Cardiac muscle cell (in vitro differentiated cells and primary cell): ENCODE measurements around the gene NBEAL2. TPM values are rescaled to one million over a fixed set of nuclear protein-coding genes. Genes with fewer than 3 reads are reported as not detected.

ENCODE experiments used
- DNase-seq, 2 donors: peaks; one replicate each; pipeline versions ENCODE4 v3.0.0 to v3.0.0-alpha.2; 2010 to 2017; ENCODE audit warnings: low read depth in 1 of 2, low spot score in 1 of 2
- H3K27ac ChIP-seq: fragments of 200-600 bp; sonication (generic); 2 replicates; pipeline ENCODE4 v1.5.1; 2016
- H3K27me3 ChIP-seq: fragments of 200-600 bp; sonication (generic); 2 replicates; pipeline ENCODE4 v1.6.0; 2016; ENCODE audit warnings: control low read depth
- H3K36me3 ChIP-seq: fragments of 200-600 bp; sonication (generic); 2 replicates; pipeline ENCODE4 v1.5.1; 2016; ENCODE audit warnings: control low read depth
- H3K4me1 ChIP-seq: fragments of 200-600 bp; sonication (generic); 2 replicates; pipeline ENCODE4 v1.8.1; 2017; ENCODE audit warnings: low read depth, mild to moderate bottlenecking, mixed run types
- H3K4me3 ChIP-seq: fragments of 200-600 bp; sonication (generic); 2 replicates; pipeline ENCODE4 v1.5.1; 2016; ENCODE audit warnings: mild to moderate bottlenecking
- H3K9me3 ChIP-seq: fragments of 200-600 bp; sonication (generic); 2 replicates; pipeline ENCODE4 v1.5.1; 2017; ENCODE audit warnings: low read depth, mild to moderate bottlenecking, control low read depth
- polyA plus RNA-seq: library from polyadenylated mRNA; unstranded; fragments of >200 nt; fragmentation: Nextera tagmentation; extraction: Ambion mirVana; gene quantifications from 2 replicates; pipeline ENCODE4 v1.2.1, GENCODE V29; 2016
- total RNA-seq: library from RNA; depleted of rRNA; stranded (reverse); fragments of >200 nt; gene quantifications from 2 replicates; pipeline ENCODE4 v1.2.3, GENCODE V29; 2016
- TF ChIP-seq, protein P1 (sequence below): IDR thresholded peaks from 2 replicates; pipeline ENCODE4 v1.5.1; 2012; ENCODE audit warnings: low read depth, mild to moderate bottlenecking, low read length

Gene NBEAL2
- total and polyA plus RNA-seq, 2 experiments from 2014 or later: 8.3 to 10.6 TPM

DNA sequence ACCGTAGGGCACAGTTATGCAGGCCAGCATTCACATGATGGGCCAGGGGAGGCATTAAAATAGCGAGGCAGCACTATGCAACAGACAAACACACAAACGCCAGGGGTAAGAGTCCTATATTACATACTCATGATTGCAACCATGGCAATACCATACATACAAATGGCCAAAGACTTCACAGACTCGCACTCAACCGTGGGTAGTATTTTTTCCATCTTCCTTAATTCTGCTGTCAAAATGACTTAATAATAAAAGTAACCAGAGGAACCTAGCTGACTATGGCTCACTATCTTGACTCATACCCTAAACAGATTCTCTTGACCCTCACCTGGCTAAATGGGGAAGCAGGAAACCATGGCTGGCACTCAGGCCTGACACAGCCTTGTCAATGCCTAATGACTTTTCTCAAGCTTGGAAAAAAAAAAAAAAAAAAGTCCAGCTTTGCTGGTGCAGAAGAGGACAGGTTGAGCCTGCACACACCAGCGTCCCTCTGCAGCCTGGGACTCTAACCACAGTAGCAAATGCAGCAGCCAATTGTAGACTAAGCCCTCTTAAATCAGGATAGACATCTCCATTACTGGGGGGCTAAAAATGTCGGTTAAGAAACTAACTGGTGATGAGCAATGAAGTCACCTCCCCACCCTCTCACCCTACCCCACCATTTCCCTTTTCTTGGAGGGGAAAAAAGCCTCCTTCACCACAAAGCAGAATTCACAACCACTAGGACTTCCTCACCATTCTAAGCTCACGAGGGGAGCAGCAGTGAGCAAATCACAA is 26.0 kb upstream of the NBEAL2 start:
- H3K4me1 ChIP-seq: peaks cover 42% of the 10 kb centered on the region
- H3K9me3 ChIP-seq: no peaks in the 10 kb centered on the region
- DNase-seq: no peak
- no peaks in the 10 kb centered on the region for H3K27me3 ChIP-seq
- TF ChIP-seq, protein P1, sequence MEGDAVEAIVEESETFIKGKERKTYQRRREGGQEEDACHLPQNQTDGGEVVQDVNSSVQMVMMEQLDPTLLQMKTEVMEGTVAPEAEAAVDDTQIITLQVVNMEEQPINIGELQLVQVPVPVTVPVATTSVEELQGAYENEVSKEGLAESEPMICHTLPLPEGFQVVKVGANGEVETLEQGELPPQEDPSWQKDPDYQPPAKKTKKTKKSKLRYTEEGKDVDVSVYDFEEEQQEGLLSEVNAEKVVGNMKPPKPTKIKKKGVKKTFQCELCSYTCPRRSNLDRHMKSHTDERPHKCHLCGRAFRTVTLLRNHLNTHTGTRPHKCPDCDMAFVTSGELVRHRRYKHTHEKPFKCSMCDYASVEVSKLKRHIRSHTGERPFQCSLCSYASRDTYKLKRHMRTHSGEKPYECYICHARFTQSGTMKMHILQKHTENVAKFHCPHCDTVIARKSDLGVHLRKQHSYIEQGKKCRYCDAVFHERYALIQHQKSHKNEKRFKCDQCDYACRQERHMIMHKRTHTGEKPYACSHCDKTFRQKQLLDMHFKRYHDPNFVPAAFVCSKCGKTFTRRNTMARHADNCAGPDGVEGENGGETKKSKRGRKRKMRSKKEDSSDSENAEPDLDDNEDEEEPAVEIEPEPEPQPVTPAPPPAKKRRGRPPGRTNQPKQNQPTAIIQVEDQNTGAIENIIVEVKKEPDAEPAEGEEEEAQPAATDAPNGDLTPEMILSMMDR: no peak
- H3K27ac ChIP-seq: peak overlapping the region; percentile 56
- no peak overlapping the region for H3K4me3 ChIP-seq
- no peaks in the 10 kb centered on the region for H3K36me3 ChIP-seq

DNA sequence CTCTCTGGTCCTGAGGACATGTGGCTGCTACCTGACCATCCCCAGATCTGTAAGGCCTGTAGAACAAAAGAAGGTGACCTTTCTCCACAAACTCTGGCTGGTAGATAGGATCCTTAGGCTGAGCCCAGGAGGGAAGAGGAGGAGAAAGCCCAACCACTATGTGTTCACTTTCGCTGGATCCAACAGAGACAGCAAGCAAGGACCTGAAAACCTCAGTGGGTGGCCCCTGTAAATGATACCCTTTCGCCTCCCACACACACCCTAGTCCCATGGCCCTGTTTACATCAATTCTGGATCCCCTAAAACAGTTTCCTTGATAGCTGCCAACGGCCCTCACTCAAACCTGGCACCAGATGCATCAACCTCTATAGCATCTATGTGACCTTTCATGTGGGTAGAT is 25.3 kb upstream of the NBEAL2 start:
- H3K9me3 ChIP-seq: no peaks in the 10 kb centered on the region
- TF ChIP-seq, protein P1: no peak

DNA sequence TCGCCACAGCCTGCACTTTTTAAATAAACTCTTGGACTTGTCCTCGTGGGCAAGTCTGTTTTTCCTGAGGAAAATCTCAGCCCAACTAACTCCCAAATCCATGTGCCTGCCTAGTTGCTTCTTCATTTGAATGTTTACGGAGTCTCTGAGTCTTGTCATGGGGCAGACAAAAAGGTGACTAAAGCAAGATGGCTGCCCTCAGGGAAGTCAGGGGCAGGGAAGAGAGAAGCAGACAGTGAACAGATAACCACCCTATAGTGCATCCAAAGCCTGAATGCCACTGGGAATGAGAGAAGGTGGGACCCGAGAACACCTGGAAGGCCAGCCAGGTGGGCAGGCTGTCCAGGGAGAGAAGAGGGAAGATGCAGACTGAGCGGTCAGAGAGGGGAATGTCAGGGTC is 24.3 kb upstream of the NBEAL2 start:
- no peak for DNase-seq
- no peak overlapping the region for H3K4me3 ChIP-seq
- H3K36me3 ChIP-seq: no peaks in the 10 kb centered on the region
- no peak overlapping the region for H3K27ac ChIP-seq
- no peaks in the 10 kb centered on the region for H3K9me3 ChIP-seq
- TF ChIP-seq, protein P1: no peak
- peaks cover 35% of the 10 kb centered on the region for H3K4me1 ChIP-seq
- no peaks in the 10 kb centered on the region for H3K27me3 ChIP-seq

More for the DNA sequence above, 25.3 kb upstream of the NBEAL2 start:
- H3K27ac ChIP-seq: peak overlapping the region; percentile 56
- no peak overlapping the region for H3K4me3 ChIP-seq
- DNase-seq: no peak
- no peaks in the 10 kb centered on the region for H3K27me3 ChIP-seq
- H3K4me1 ChIP-seq: peaks cover 41% of the 10 kb centered on the region
- no peaks in the 10 kb centered on the region for H3K36me3 ChIP-seq

DNA sequence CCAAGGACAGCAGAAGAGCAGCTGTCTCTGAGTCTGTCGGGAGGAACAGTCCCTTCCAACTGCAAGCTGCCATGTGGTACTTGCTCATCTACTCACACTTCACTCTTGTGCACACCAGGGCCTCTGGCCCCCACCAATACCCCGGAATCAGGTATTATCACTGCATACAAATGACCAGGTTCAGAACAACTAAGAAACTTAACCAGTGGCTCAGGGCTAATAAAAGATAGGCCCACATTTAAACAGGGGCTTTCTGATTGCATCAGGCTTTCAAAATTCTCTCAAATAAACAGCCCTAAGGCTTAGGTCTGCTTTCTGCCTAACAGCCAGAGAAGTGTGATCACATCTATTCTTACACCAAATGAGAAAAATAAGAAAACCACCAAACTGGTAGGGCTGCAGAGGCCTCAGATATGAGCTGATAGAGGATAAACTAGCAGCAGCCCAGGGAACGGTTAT is 23.6 kb upstream of the NBEAL2 start:
- H3K27me3 ChIP-seq: no peaks in the 10 kb centered on the region
- H3K36me3 ChIP-seq: no peaks in the 10 kb centered on the region
- no peak overlapping the region for H3K4me3 ChIP-seq
- no peak for DNase-seq
- H3K27ac ChIP-seq: peak overlapping the region; percentile 12
- peaks cover 42% of the 10 kb centered on the region for H3K4me1 ChIP-seq
- no peaks in the 10 kb centered on the region for H3K9me3 ChIP-seq
- TF ChIP-seq, protein P1: no peak

DNA sequence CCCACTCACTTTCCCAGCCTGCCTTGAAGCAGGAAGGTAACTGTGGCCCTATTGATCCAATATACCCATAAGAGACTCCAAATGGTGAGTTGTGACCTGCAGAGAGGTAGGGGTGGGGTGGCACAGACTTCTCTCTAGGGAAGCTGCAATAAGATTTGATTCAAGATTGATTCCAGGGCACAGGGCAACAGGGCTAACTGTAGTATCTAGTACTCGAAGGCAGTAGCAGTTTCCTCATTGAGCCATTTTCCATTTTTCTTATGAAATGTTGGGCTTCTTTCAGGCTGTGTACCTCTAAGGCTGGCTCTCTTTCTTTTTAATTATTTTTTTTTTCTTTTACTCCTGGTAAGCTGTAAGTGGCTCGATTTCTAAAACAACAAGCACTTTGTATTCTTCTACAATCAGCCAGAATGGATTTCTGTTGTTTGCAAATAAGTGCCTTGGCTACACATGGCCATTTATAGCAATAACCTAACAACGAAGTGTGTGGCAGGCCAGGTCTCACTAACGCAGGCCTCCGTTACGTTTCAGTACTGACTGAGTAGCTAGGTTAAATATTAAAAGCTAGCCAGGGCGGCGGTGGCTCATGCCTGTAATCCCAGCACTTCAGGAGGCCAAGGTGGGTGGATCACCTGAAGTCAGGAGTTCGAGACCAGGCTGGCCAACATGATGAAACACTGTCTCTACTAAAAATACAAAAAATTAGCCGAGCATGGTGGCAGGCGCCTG is 22.2 kb upstream of the NBEAL2 start:
- no peak for DNase-seq
- Histone ChIP-seq H3K27ac (no peak overlapping the region), H3K9me3 (no peaks in the 10 kb centered on the region), H3K36me3 (no peaks in the 10 kb centered on the region), H3K4me1 (peaks cover 52% of the 10 kb centered on the region), H3K27me3 (no peaks in the 10 kb centered on the region), H3K4me3 (no peak overlapping the region)
- TF ChIP-seq, protein P1: no peak
